Adrenal gland (tissue), 12 donors: ENCODE data around the gene OSBPL7. TPM values are rescaled to one million over a fixed set of nuclear protein-coding genes. Genes with fewer than 3 reads are reported as not detected.

Source experiments
- DNase-seq, 7 donors: peaks; one replicate each; pipeline ENCODE4 v3.0.0-alpha.2; 2019 to 2020
- H3K27ac ChIP-seq, 5 donors: fragments of 200-600 bp; sonication (generic) in 4 of 5; 1 replicate in 3 of 5; 2 replicates in 2 of 5; pipeline versions ENCODE4 v1.5.1 to v1.8.0; 2016 to 2020; ENCODE audit warnings: mild to moderate bottlenecking in 1 of 5
- H3K27me3 ChIP-seq: fragments of 200-600 bp; 2 replicates; pipeline ENCODE4 v1.8.0; 2021
- H3K36me3 ChIP-seq, 2 donors: fragments of 200-600 bp; replicated peaks in 1 of 2; 1 replicate in 1 of 2; 2 replicates in 1 of 2; pipeline versions ENCODE4 v1.5.1 to v1.8.0; 2018 to 2022
- H3K4me1 ChIP-seq, 2 donors: fragments of 200-600 bp; replicated peaks in 1 of 2; 1 replicate in 1 of 2; 2 replicates in 1 of 2; pipeline versions ENCODE4 v1.5.1 to v1.8.0; 2018 to 2021
- H3K4me3 ChIP-seq, 4 donors: fragments of 200-600 bp; sonication (generic) in 3 of 4; one replicate each; pipeline ENCODE4 v1.5.1; 2016 to 2018
- H3K9me3 ChIP-seq, 3 donors: fragments of 200-600 bp; sonication (generic) in 1 of 3; replicated peaks in 1 of 3; 1 replicate in 2 of 3; 2 replicates in 1 of 3; pipeline versions ENCODE4 v1.5.1 to v1.8.0; 2016 to 2021
- POLR2A ChIP-seq, 2 donors: fragments of 450-650 bp; IDR thresholded peaks; one replicate each; pipeline ENCODE4 v1.6.1; 2017; ENCODE audit warnings: antibody characterized with exemption in 2 of 2, mild to moderate bottlenecking in 2 of 2, moderate library complexity in 1 of 2
- WGBS, 4 donors: extraction: QIAGEN DNeasy Blood & Tissue Kit in 2 of 4; methylation state at CpG; one replicate each; pipeline versions ENCODE4 v1.1.5 to v1.1.7; 2013 to 2017; 5-methylcytosine and 5-hydroxymethylcytosine counted together
- intact Hi-C, 2 donors: fragments of 100-400 bp; cut with DNase I; formaldehyde crosslinking; loops; one replicate each; pipeline versions ENCODE4 v1.14.1 to v1.15.0; 2022 to 2023
- polyA plus RNA-seq, 3 donors: library from polyadenylated mRNA; stranded (reverse); fragments of 200-250 nt in 2 of 3; fragments of 350-450 nt in 1 of 3; fragmentation: Illumina TruSeq in 1 of 3; extraction: RNeasy Lipid Tissue Mini Kit (QIAGEN cat#74804) in 1 of 3; gene quantifications; one replicate each; pipeline ENCODE4 v1.2.3, GENCODE V29; 2013 to 2014
- total RNA-seq, 9 donors: library from RNA; depleted of rRNA in 4 of 9; stranded (reverse); fragments of >200 nt in 4 of 9; fragments of 120-200 nt in 1 of 9; fragmentation: NEBNext Ultra II Directional in 1 of 9; extraction: Animal tissue kit (Norgen Biotek cat#: 25700) in 1 of 9; gene quantifications; one replicate each; pipeline versions ENCODE4 v1.1.0 to v1.2.4, GENCODE V29; 2013 to 2023
- TF ChIP-seq, protein P1 (sequence below), 6 experiments: fragments of 450-650 bp in 4 of 6; fragments of 200-600 bp in 2 of 6; sonication (generic) in 1 of 6; IDR thresholded peaks; 1 replicate in 5 of 6; 2 replicates in 1 of 6; pipeline versions ENCODE4 v1.5.1 to v1.8.0; 2016 to 2021; ENCODE audit warnings: antibody characterized with exemption in 6 of 6, mild to moderate bottlenecking in 2 of 6, moderate library complexity in 1 of 6
- donor health status: healthy with polysubstance abuse.
- donor health status: Bipolar disorder and iron deficiency.
- donor health status: DM: yes; HTN: yes; CAD: no.
- donor health status: DM: no; HTN: no; CAD: no.
- donor health status: DM: no; HTN: no; CAD: no.
- donor health status: DM: yes; HTN: yes; CAD: no.

The OSBPL7 gene
- total and polyA plus RNA-seq, 12 donors: 2.0 to 22.4 (median 6.6) TPM

DNA sequence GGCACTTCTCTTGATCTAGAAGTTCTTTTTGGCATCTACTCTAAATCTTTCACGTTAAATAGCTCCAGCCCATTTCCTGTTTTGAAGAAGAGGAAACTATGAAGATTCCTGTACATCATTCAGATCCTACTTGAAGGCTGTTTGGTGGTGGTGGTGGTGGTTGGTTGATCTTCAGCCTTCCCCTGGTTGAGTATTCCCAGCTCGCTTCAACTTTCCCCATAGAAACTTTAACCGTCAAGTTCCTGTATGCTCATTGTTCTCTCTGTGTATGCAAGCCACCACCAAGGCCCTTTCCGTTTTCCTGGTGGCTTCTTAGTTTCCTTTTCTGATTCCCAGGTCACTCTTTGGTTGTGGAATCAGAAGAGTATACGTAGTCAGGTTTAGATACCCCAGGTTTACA, 13.2 kb upstream of the OSBPL7 start:
- no peak overlapping the region for H3K27ac ChIP-seq
- 60 to 74% (median 65%) methylated on average over 5 of the region's 5 CpGs for WGBS, 4 donors

DNA sequence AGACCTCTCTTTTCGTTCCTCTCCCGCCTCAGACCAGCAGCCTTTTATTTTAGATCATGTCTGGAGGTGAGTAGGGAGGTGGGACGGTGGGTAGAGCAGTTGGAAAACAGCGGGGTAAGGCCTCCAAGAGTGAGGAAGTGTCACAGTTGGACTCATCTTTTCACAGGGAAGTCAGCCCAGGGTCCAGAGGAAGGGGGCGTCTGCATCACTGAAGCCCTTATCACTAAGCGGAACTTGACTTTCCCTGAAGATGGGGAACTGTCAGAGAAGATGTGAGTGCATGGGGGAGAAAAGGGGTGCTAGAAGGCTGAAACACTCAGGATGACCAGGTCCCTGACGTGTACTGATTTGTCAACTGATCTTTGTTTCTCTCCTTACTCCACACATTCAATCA, 10.3 kb upstream of the OSBPL7 start:
- Histone ChIP-seq H3K4me3 (peak overlapping the region in 2 of 4 donors; percentile 55 to 95), H3K27me3 (no peaks in the 10 kb centered on the region), H3K36me3 (peaks cover 0 to 20% of the 10 kb centered on the region in 2 donors), H3K4me1 (peaks cover 6 to 16% of the 10 kb centered on the region in 2 donors), H3K9me3 (no peaks in the 10 kb centered on the region), H3K27ac (no peak overlapping the region)
- intact Hi-C loops: no loop called here
- TF ChIP-seq POLR2A (IDR thresholded peaks at IDR 0.05): no peak
- TF ChIP-seq, protein P1, sequence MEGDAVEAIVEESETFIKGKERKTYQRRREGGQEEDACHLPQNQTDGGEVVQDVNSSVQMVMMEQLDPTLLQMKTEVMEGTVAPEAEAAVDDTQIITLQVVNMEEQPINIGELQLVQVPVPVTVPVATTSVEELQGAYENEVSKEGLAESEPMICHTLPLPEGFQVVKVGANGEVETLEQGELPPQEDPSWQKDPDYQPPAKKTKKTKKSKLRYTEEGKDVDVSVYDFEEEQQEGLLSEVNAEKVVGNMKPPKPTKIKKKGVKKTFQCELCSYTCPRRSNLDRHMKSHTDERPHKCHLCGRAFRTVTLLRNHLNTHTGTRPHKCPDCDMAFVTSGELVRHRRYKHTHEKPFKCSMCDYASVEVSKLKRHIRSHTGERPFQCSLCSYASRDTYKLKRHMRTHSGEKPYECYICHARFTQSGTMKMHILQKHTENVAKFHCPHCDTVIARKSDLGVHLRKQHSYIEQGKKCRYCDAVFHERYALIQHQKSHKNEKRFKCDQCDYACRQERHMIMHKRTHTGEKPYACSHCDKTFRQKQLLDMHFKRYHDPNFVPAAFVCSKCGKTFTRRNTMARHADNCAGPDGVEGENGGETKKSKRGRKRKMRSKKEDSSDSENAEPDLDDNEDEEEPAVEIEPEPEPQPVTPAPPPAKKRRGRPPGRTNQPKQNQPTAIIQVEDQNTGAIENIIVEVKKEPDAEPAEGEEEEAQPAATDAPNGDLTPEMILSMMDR (IDR thresholded peaks at IDR 0.05): no peak
- peak in 1 of 7 donors; percentile 15 for DNase-seq
- 11 to 18% (median 15%) methylated on average over 7 of the region's 7 CpGs for WGBS, 4 donors

More for the DNA sequence above, 13.2 kb upstream of the OSBPL7 start:
- DNase-seq: no peak
- Histone ChIP-seq H3K27me3 (no peaks in the 10 kb centered on the region), H3K36me3 (peaks cover 0 to 19% of the 10 kb centered on the region in 2 donors), H3K4me3 (no peak overlapping the region), H3K9me3 (no peaks in the 10 kb centered on the region), H3K4me1 (peaks cover 6 to 16% of the 10 kb centered on the region in 2 donors)
- intact Hi-C loops: loop anchor here in 1 of 2 donors (5.0 kb wide), 1 partner anchor 128 kb away; no protein-coding TSS in a partner anchor
- TF ChIP-seq POLR2A (IDR thresholded peaks at IDR 0.05): no peak

DNA sequence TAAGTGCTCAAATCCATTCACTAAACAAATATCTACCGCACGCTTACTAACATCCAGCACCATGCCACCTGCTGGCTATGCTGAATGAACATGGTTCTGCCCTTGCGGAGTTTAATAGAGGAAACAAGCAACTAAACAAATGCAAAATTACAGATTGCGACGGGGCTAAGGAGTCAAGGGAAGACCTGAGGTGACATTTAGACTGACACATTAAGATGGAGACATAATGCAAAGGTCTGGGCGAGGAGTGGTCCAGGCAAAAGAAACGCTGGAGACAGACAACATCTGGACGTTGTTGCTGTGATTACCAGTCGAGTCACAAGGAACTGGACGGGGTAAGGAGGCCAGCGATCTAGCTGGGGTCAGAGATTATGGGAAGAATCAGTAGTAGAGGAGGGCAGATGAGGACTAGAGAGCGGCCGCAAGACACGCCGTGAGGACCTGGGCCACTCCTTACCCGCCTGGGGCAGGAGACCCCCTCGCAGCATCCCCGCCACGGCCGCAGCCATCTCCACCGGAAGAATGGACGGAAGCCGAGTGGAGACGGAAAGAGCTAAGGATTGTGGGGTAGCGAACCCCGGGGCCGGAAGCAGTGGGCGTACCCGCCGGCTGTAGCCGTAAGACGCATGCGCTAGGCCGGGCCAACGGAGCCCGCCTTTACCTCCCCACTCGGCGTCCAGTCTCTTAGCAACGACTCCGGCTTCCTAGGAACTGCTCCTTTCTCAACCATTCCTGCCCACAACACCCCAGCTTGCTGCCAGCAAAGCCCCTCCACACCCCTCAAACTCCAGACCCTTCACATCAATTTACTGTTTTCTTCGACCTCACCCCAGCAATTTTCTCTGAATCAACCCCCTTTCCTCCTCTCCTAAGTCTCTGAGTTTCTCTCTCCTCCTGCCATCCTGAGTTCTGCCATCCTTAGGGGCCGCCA, 9.7 kb upstream of the OSBPL7 start, which contains the start of the genes LRRC46 and MRPL10:
Gene LRRC46 (plus strand): TSS at position 668 of the 931 bp plus-strand sequence. CDS start 320 bp downstream, outside the sequence.
Gene MRPL10 (minus strand): TSS at position 539 of the 931 bp plus-strand sequence. CDS start 30 bp downstream, at position 509.
- Histone ChIP-seq H3K36me3 (peaks cover 0 to 27% of the 10 kb centered on the region in 2 donors), H3K9me3 (no peaks in the 10 kb centered on the region), H3K27ac (peak within 1 kb of the TSS in 4 of 5 donors; percentile 24 to 85 (median 57)), H3K27me3 (no peaks in the 10 kb centered on the region), H3K4me3 (peak within 1 kb of the TSS in 3 of 4 donors; percentile 14 to 95 (median 55)), H3K4me1 (peaks cover 6 to 16% of the 10 kb centered on the region in 2 donors)
- WGBS, 4 donors: 0 to 1% (median 0%) methylated on average over 35 to 42 of the region's 42 CpGs
- peak; percentile 42 to 73 for TF ChIP-seq POLR2A (IDR thresholded peaks at IDR 0.05)
- TF ChIP-seq, protein P1 (IDR thresholded peaks at IDR 0.05): peak in 5 of 6 experiments; percentile 9 to 32 (median 22)
- DNase-seq: peak; percentile 92 to 97 (median 94)
- intact Hi-C loops: no loop called here

DNA sequence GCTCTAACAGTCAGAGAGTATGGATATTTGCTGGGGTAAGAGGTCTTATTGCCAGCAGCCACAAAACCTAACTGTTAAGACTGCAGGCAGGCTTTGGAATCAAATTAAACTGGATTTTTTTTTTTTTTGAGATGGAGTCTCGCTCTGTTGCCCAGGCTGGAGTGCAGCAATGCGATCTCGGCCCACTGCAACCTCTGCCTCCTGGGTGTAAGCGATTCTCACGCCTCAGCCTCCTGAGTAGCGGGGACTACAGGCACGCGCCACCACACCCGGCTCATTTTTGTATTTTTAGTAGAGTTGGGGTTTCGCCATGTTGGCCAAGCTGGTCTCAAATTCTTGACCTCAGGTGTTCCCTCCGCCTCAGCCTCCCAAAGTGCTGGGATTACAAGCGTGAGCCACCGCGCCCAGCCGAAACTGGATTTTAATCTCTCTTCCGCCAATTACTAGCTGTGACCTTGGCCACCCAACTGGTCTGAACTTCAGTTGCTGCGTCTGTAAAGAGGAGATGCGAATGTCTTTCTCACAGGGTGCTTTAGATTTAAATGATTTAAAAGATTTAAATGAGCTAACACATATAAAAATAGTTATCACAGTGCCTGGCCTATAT, 8.9 kb upstream of the OSBPL7 start:
- Histone ChIP-seq H3K27ac (peak overlapping the region in 3 of 5 donors; percentile 42 to 85 (median 72)), H3K4me3 (peak overlapping the region in 2 of 4 donors; percentile 55 to 95), H3K9me3 (no peaks in the 10 kb centered on the region), H3K4me1 (peaks cover 6 to 16% of the 10 kb centered on the region in 2 donors), H3K27me3 (no peaks in the 10 kb centered on the region), H3K36me3 (peaks cover 0 to 31% of the 10 kb centered on the region in 2 donors)
- WGBS, 4 donors: 60 to 66% (median 62%) methylated on average over 18 of the region's 18 CpGs
- peak in 2 of 7 donors; percentile 21 to 58 for DNase-seq
- intact Hi-C loops: no loop called here
- TF ChIP-seq, protein P1 (IDR thresholded peaks at IDR 0.05): no peak
- TF ChIP-seq POLR2A (IDR thresholded peaks at IDR 0.05): no peak
